DOHH2 (cell line): ENCODE data around the gene SLC7A6.
A peak's percentile ranks its signal among the peaks of the same experiment; 100 is the strongest.

Source experiments
- H3F3A ChIP-seq: fragments of 200-600 bp; sonication (generic), shearing (Covaris generic); 2 replicates; pipeline ENCODE4 v1.6.0; 2016; ENCODE audit warnings: antibody characterized with exemption, mild to moderate bottlenecking; ENCODE audit not compliant: control insufficient read depth, insufficient read depth
- H3K27ac ChIP-seq: fragments of 200-600 bp; sonication (generic); 2 replicates; pipeline ENCODE4 v1.5.1; 2014; ENCODE audit warnings: low read depth, mild to moderate bottlenecking, low read length, moderate library complexity
- H3K27me3 ChIP-seq: fragments of 200-600 bp; sonication (generic); 2 replicates; pipeline ENCODE4 v1.6.1; 2014; ENCODE audit warnings: mild to moderate bottlenecking, low read length, mixed read lengths; ENCODE audit not compliant: control insufficient read depth
- H3K36me3 ChIP-seq: fragments of 200-600 bp; sonication (generic); 2 replicates; pipeline ENCODE4 v1.6.1; 2014; ENCODE audit warnings: mild to moderate bottlenecking, low read length, moderate library complexity, mixed read lengths; ENCODE audit not compliant: control insufficient read depth
- H3K4me1 ChIP-seq: fragments of 200-600 bp; sonication (generic); 2 replicates; pipeline ENCODE4 v1.6.1; 2014; ENCODE audit warnings: mild to moderate bottlenecking, low read length, mixed read lengths; ENCODE audit not compliant: control insufficient read depth
- H3K4me2 ChIP-seq: fragments of 200-600 bp; sonication (generic); 2 replicates; pipeline ENCODE4 v1.6.0; 2014; ENCODE audit warnings: mild to moderate bottlenecking, low read length, moderate library complexity
- H3K4me3 ChIP-seq: fragments of 200-600 bp; sonication (generic); 2 replicates; pipeline ENCODE4 v1.5.1; 2014; ENCODE audit warnings: mild to moderate bottlenecking, low read length, mixed read lengths
- H3K79me2 ChIP-seq: fragments of 200-600 bp; sonication (generic); 2 replicates; pipeline ENCODE4 v1.6.1; 2014; ENCODE audit warnings: mild to moderate bottlenecking, low read length, mixed read lengths; ENCODE audit not compliant: control insufficient read depth
- H3K9me2 ChIP-seq: fragments of 200-600 bp; sonication (generic); replicated peaks from 2 replicates; pipeline ENCODE4 v1.6.1; 2014; ENCODE audit warnings: mild to moderate bottlenecking, low read length, mixed read lengths; ENCODE audit not compliant: control insufficient read depth
- H3K9me3 ChIP-seq: fragments of 200-600 bp; sonication (generic); 2 replicates; pipeline ENCODE4 v1.6.1; 2014; ENCODE audit warnings: antibody characterized with exemption, low read length, mixed read lengths; ENCODE audit not compliant: control insufficient read depth, insufficient read depth
- H4K20me1 ChIP-seq: fragments of 200-600 bp; sonication (generic); 2 replicates; pipeline ENCODE4 v1.6.0; 2014; ENCODE audit warnings: low read depth, mild to moderate bottlenecking, antibody characterized with exemption, low read length, moderate library complexity; ENCODE audit not compliant: control insufficient read depth, insufficient read depth
- EZH2phosphoT487 ChIP-seq: fragments of 200-600 bp; sonication (generic); IDR thresholded peaks from 2 replicates; pipeline ENCODE4 v1.6.1; 2017; ENCODE audit warnings: borderline replicate concordance, mild to moderate bottlenecking, antibody characterized with exemption, low read length, moderate library complexity, mixed read lengths
- TF ChIP-seq, protein P1 (sequence below): fragments of 200-600 bp; sonication (generic); IDR thresholded peaks from one replicate; pipeline ENCODE4 v1.5.1; 2014; ENCODE audit warnings: antibody characterized with exemption, mild to moderate bottlenecking, low read depth, low read length; ENCODE audit not compliant: poor library complexity, severe bottlenecking

The SLC7A6 gene

DNA sequence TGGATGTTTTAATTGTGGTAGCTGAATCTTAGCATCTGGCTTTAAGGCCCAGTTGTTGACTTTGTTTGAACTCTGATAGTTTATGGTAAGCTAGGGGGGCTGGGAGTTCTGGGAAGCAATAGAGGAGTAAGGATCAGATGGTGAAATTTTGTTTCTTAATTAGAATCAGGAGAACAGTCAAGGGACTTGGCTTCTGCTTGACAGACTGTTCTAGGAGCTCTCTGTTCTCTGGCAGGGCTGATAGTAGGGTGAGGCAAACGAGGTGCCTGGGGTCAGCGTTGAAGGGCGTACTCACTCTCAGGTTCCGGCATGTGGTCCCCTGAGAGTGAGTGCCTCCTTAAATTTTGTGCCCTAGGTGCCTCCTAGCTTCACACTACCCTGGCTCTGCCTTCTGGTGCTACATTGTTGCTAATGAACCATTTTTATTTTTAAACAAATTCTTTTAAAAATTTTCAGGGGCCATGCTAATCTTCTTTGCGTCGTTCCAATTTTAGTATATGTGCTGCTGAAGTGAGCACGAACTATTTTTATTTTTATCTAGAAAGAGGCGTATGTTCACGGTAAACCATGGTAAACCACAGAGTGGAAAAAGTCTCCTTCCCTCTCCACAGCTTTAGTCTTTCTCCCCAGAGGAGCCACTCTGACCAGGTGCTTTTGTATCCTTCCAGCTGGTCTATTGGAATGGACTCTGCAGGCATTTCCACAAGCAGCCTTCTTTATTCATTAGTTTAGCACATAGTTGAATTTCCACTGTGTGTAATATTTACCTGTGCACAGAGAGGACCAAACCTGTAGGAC, 19.7 kb downstream of the SLC7A6 start:
- Histone ChIP-seq H3K27ac (peak overlapping the region; percentile 93), H3F3A (peaks cover 31% of the 10 kb centered on the region), H3K9me3 (no peaks in the 10 kb centered on the region), H3K4me2 (peak overlapping the region; percentile 82), H3K4me1 (peaks cover 88% of the 10 kb centered on the region), H3K4me3 (peak overlapping the region; percentile 62), H3K27me3 (no peaks in the 10 kb centered on the region), H4K20me1 (no peaks in the 10 kb centered on the region), H3K79me2 (peaks cover 80% of the 10 kb centered on the region), H3K9me2 (no peaks in the 10 kb centered on the region), H3K36me3 (peaks cover 82% of the 10 kb centered on the region)
- TF ChIP-seq EZH2phosphoT487: no peak
- TF ChIP-seq, protein P1, sequence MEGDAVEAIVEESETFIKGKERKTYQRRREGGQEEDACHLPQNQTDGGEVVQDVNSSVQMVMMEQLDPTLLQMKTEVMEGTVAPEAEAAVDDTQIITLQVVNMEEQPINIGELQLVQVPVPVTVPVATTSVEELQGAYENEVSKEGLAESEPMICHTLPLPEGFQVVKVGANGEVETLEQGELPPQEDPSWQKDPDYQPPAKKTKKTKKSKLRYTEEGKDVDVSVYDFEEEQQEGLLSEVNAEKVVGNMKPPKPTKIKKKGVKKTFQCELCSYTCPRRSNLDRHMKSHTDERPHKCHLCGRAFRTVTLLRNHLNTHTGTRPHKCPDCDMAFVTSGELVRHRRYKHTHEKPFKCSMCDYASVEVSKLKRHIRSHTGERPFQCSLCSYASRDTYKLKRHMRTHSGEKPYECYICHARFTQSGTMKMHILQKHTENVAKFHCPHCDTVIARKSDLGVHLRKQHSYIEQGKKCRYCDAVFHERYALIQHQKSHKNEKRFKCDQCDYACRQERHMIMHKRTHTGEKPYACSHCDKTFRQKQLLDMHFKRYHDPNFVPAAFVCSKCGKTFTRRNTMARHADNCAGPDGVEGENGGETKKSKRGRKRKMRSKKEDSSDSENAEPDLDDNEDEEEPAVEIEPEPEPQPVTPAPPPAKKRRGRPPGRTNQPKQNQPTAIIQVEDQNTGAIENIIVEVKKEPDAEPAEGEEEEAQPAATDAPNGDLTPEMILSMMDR: no peak

DNA sequence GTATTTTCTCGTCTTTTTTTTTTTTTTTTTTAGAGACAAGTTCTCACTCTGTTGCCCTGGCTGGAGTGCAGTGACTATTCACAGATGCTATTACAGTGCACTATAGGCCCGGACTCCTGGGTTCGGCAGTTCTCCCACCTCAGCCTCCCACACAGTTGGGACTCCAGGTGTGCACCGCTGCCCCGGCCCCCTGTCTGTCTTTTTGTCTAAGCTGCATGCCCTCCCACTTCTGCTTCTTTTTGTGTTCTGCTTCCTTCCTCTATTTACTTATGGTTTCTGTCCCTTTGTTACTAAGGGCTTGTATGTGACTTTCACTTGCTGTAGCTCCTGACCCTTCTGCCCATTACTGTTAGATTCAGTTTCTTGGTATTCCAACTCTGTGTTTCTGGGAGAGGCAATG, 20.5 kb downstream of the SLC7A6 start:
- no peaks in the 10 kb centered on the region for H3K9me2 ChIP-seq
- peak overlapping the region; percentile 62 for H3K4me3 ChIP-seq
- H3F3A ChIP-seq: peaks cover 31% of the 10 kb centered on the region
- H3K9me3 ChIP-seq: no peaks in the 10 kb centered on the region
- H3K79me2 ChIP-seq: peaks cover 75% of the 10 kb centered on the region
- H3K27ac ChIP-seq: peak overlapping the region; percentile 93
- H4K20me1 ChIP-seq: no peaks in the 10 kb centered on the region
- H3K4me2 ChIP-seq: peak overlapping the region; percentile 82
- TF ChIP-seq EZH2phosphoT487: no peak
- TF ChIP-seq, protein P1: no peak
- no peaks in the 10 kb centered on the region for H3K27me3 ChIP-seq
- H3K36me3 ChIP-seq: peaks cover 85% of the 10 kb centered on the region
- peaks cover 92% of the 10 kb centered on the region for H3K4me1 ChIP-seq

DNA sequence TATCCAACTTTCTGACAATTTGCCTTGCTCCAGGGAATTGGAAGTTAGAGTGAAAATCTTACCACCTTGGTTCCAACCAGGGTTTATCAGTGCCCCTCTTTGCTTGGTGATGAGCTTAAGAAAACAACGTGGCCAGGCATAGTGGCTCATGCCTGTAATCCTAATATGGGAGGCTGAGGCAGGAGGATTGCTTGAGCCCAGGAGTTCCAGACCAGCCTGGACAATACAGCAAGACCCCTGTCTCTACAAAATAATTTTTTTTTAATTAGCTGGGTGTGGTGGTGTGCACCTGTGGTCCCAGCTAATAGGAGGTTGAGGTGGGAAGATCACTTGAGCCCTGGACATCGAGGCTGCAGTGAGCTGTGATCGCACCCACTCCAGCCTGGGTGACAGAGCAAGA, 21.4 kb downstream of the SLC7A6 start:
- Histone ChIP-seq H3K27me3 (no peaks in the 10 kb centered on the region), H3K36me3 (peaks cover 89% of the 10 kb centered on the region), H3K79me2 (peaks cover 69% of the 10 kb centered on the region), H3F3A (peaks cover 26% of the 10 kb centered on the region), H3K9me3 (no peaks in the 10 kb centered on the region), H3K4me3 (peak overlapping the region; percentile 62), H3K27ac (peak overlapping the region; percentile 93), H4K20me1 (no peaks in the 10 kb centered on the region), H3K4me1 (peaks cover 86% of the 10 kb centered on the region), H3K9me2 (no peaks in the 10 kb centered on the region), H3K4me2 (peak overlapping the region; percentile 82)
- TF ChIP-seq, protein P1: no peak
- no peak for TF ChIP-seq EZH2phosphoT487
